C4-2B (cell line): Measurements from ENCODE around the gene NCAM2.

ENCODE experiments used
- ZFX ChIP-seq: fragments of 450-650 bp; IDR thresholded peaks from 2 replicates; pipeline ENCODE4 v1.6.1; 2017
- TF ChIP-seq, protein P1 (sequence below): fragments of 450-650 bp; conservative IDR thresholded peaks from 2 replicates; pipeline ENCODE4 v1.5.1; 2017; ENCODE audit warnings: mild to moderate bottlenecking

DNA sequence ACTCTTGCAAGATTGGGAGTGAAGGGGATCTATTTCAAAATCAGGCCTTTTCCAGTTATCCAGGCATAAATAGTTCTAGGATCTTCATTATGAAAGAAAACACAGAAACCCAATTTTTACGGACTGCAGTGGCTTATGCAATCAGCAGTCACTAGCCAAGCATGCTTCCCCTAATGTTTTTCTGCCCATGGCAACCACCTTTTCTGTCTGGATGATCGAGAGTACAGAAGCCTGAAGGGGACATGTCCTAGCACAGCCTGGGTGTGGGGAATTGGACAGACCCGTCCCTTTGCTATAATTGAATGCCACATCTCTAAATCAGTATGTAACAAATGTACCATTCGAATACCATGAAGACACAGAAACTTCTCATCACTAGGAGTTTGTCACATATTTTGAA, 29.8 kb upstream of the NCAM2 start:
- TF ChIP-seq, protein P1, sequence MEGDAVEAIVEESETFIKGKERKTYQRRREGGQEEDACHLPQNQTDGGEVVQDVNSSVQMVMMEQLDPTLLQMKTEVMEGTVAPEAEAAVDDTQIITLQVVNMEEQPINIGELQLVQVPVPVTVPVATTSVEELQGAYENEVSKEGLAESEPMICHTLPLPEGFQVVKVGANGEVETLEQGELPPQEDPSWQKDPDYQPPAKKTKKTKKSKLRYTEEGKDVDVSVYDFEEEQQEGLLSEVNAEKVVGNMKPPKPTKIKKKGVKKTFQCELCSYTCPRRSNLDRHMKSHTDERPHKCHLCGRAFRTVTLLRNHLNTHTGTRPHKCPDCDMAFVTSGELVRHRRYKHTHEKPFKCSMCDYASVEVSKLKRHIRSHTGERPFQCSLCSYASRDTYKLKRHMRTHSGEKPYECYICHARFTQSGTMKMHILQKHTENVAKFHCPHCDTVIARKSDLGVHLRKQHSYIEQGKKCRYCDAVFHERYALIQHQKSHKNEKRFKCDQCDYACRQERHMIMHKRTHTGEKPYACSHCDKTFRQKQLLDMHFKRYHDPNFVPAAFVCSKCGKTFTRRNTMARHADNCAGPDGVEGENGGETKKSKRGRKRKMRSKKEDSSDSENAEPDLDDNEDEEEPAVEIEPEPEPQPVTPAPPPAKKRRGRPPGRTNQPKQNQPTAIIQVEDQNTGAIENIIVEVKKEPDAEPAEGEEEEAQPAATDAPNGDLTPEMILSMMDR, result no peak
- no peak for TF ChIP-seq ZFX
